Sigmoid colon (tissue), 4 donors: ENCODE measurements around the gene LILRB2.
"Not testable (repeated sequence)": the region's sequence is repeated elsewhere in the genome, so short reads cannot be mapped to it uniquely, and the experiment has no call there.

Source experiments
- CTCF ChIP-seq, 4 experiments: fragments of 450-650 bp in 3 of 4; fragments of 200-600 bp in 1 of 4; IDR thresholded peaks; one replicate each; pipeline ENCODE4 v1.5.1; 2016 to 2019; ENCODE audit warnings: antibody characterized with exemption in 4 of 4, mild to moderate bottlenecking in 3 of 4, moderate library complexity in 2 of 4
- POLR2AphosphoS5 ChIP-seq, 4 donors: sonication (generic); formaldehyde crosslinking; IDR thresholded peaks; one replicate each; pipeline ENCODE4 v1.6.1; 2017; ENCODE audit warnings: antibody characterized with exemption in 4 of 4

- not testable (repeated sequence) for TF ChIP-seq CTCF, POLR2AphosphoS5 (IDR thresholded peaks at IDR 0.05)
Observed at GRCh38 chr19:54243809-54244208, 37.1 kb downstream of the LILRB2 start.
